Measurements from ENCODE around the gene CHSY1. TPM values are rescaled to one million over a fixed set of nuclear protein-coding genes. Genes with fewer than 3 reads are reported as not detected.

The CHSY1 gene
- total RNA-seq, 1 donor, result 40.9 TPM

- DNase-seq (ENCODE audit: low read depth), result peak; percentile 44
- no peak overlapping the region for H3K4me3 ChIP-seq (ENCODE audit: low read depth, low read length)
Observed at GRCh38 chr15:101194546-101195125, 57.2 kb downstream of the CHSY1 start.

GRCh38 chr15:101193806-101194545, 57.9 kb downstream of the CHSY1 start:
- no peak for TF ChIP-seq CTCF (IDR thresholded peaks at IDR 0.05; ENCODE audit: insufficient read depth, low read length)
- peak; percentile 63 for DNase-seq (ENCODE audit: low read depth)
- peak overlapping the region; percentile 59 for H3K4me3 ChIP-seq (ENCODE audit: low read depth, low read length)

More at GRCh38 chr15:101194546-101195125, 57.2 kb downstream of the CHSY1 start:
- no peak for TF ChIP-seq CTCF (IDR thresholded peaks at IDR 0.05; ENCODE audit: insufficient read depth, low read length)

GRCh38 chr15:101193120-101193644, 58.7 kb downstream of the CHSY1 start:
- no peak for TF ChIP-seq CTCF (IDR thresholded peaks at IDR 0.05; ENCODE audit: insufficient read depth, low read length)
- peak; percentile 88 for DNase-seq (ENCODE audit: low read depth)
- H3K4me3 ChIP-seq (ENCODE audit: low read depth, low read length), result peak overlapping the region; percentile 59

GRCh38 chr15:101192081-101192480, 59.8 kb downstream of the CHSY1 start:
- no peak for TF ChIP-seq CTCF (IDR thresholded peaks at IDR 0.05; ENCODE audit: insufficient read depth, low read length)
- no peak overlapping the region for H3K4me3 ChIP-seq (ENCODE audit: low read depth, low read length)
- DNase-seq (ENCODE audit: low read depth), result no peak

GRCh38 chr15:101191242-101191641, 60.6 kb downstream of the CHSY1 start:
- no peak for TF ChIP-seq CTCF (IDR thresholded peaks at IDR 0.05; ENCODE audit: insufficient read depth, low read length)
- no peak overlapping the region for H3K4me3 ChIP-seq (ENCODE audit: low read depth, low read length)
- no peak for DNase-seq (ENCODE audit: low read depth)

GRCh38 chr15:101190092-101190595, 61.7 kb downstream of the CHSY1 start:
- TF ChIP-seq CTCF (IDR thresholded peaks at IDR 0.05; ENCODE audit: insufficient read depth, low read length), result no peak
- peak overlapping the region; percentile 55 for H3K4me3 ChIP-seq (ENCODE audit: low read depth, low read length)
- DNase-seq (ENCODE audit: low read depth), result no peak
